ENCODE results near the gene VCPKMT.

VCPKMT gene

GRCh38 chr14:50116181-50116956 is at the start of gene VCPKMT:
TSS of gene VCPKMT (minus strand) at chr14:50116572. CDS start at chr14:50116552, 20 bp downstream.
- TF ChIP-seq POLR2AphosphoS5 (IDR thresholded peaks at IDR 0.05; ENCODE audit: borderline replicate concordance, low read depth, low read length) (peak; percentile 90), FOXP2 (optimal IDR thresholded peaks at IDR 0.05; ENCODE audit: control extremely low read depth, extremely low read length, insufficient read depth) (peak; percentile 97), EZH2 (IDR thresholded peaks at IDR 0.05) (no peak)
- H3K4me3 ChIP-seq = peak within 1 kb of the TSS; percentile 99
- peaks cover 40% of the 10 kb centered on the region for H3K36me3 ChIP-seq (ENCODE audit: insufficient read depth, low read length)
- DNase-seq (ENCODE audit: low read depth, low spot score) = peak; percentile 67
- peak within 1 kb of the TSS; percentile 96 for H3K27ac ChIP-seq
- H3K9me3 ChIP-seq (ENCODE audit: low read depth, low read length) = no peaks in the 10 kb centered on the region
- H3K9ac ChIP-seq (ENCODE audit: insufficient read length) = peak within 1 kb of the TSS; percentile 92

GRCh38 chr14:50156111-50156510 is 39.7 kb upstream of the VCPKMT start:
- Histone ChIP-seq H3K9me3 (ENCODE audit: low read depth, low read length) (no peaks in the 10 kb centered on the region), H3K36me3 (ENCODE audit: insufficient read depth, low read length) (peaks cover 22% of the 10 kb centered on the region), H3K9ac (ENCODE audit: insufficient read length) (no peak overlapping the region), H3K4me3 (no peak overlapping the region), H3K27ac (no peak overlapping the region)
- no peak for DNase-seq (ENCODE audit: low read depth, low spot score)
- TF ChIP-seq FOXP2 (optimal IDR thresholded peaks at IDR 0.05; ENCODE audit: control extremely low read depth, extremely low read length, insufficient read depth) (no peak), EZH2 (IDR thresholded peaks at IDR 0.05) (no peak), POLR2AphosphoS5 (IDR thresholded peaks at IDR 0.05; ENCODE audit: borderline replicate concordance, low read depth, low read length) (no peak)

- no peak for DNase-seq (ENCODE audit: low read depth, low spot score)
- Histone ChIP-seq H3K9ac (ENCODE audit: insufficient read length) (no peak overlapping the region), H3K27ac (no peak overlapping the region), H3K36me3 (ENCODE audit: insufficient read depth, low read length) (peaks cover 4% of the 10 kb centered on the region), H3K4me3 (no peak overlapping the region), H3K9me3 (ENCODE audit: low read depth, low read length) (no peaks in the 10 kb centered on the region)
- TF ChIP-seq POLR2AphosphoS5 (IDR thresholded peaks at IDR 0.05; ENCODE audit: borderline replicate concordance, low read depth, low read length) = no peak
- TF ChIP-seq FOXP2 (optimal IDR thresholded peaks at IDR 0.05; ENCODE audit: control extremely low read depth, extremely low read length, insufficient read depth) = no peak
- no peak for TF ChIP-seq EZH2 (IDR thresholded peaks at IDR 0.05)
These were observed 32.4 kb upstream of the VCPKMT start for GRCh38 chr14:50148799-50149198.

- H3K9me3 ChIP-seq (ENCODE audit: low read depth, low read length) = no peaks in the 10 kb centered on the region
- TF ChIP-seq POLR2AphosphoS5 (IDR thresholded peaks at IDR 0.05; ENCODE audit: borderline replicate concordance, low read depth, low read length) = no peak
- no peak for TF ChIP-seq EZH2 (IDR thresholded peaks at IDR 0.05)
- TF ChIP-seq FOXP2 (optimal IDR thresholded peaks at IDR 0.05; ENCODE audit: control extremely low read depth, extremely low read length, insufficient read depth) = no peak
- peak; percentile 61 for DNase-seq (ENCODE audit: low read depth, low spot score)
- no peak overlapping the region for H3K9ac ChIP-seq (ENCODE audit: insufficient read length)
- peak overlapping the region; percentile 5; the same call in 1 of the 2 replicates for H3K27ac ChIP-seq
- H3K4me3 ChIP-seq = peak overlapping the region; percentile 39; the same call in 1 of the 2 replicates
- no peaks in the 10 kb centered on the region; the same call in 1 of the 2 replicates for H3K36me3 ChIP-seq (ENCODE audit: insufficient read depth, low read length)
These were observed 22.8 kb upstream of the VCPKMT start for GRCh38 chr14:50139192-50139591.

- Histone ChIP-seq H3K27ac (no peak overlapping the region), H3K36me3 (ENCODE audit: insufficient read depth, low read length) (peaks cover 16% of the 10 kb centered on the region), H3K4me3 (no peak overlapping the region), H3K9me3 (ENCODE audit: low read depth, low read length) (no peaks in the 10 kb centered on the region), H3K9ac (ENCODE audit: insufficient read length) (no peak overlapping the region)
- TF ChIP-seq EZH2 (IDR thresholded peaks at IDR 0.05) (no peak), FOXP2 (optimal IDR thresholded peaks at IDR 0.05; ENCODE audit: control extremely low read depth, extremely low read length, insufficient read depth) (no peak), POLR2AphosphoS5 (IDR thresholded peaks at IDR 0.05; ENCODE audit: borderline replicate concordance, low read depth, low read length) (no peak)
- no peak for DNase-seq (ENCODE audit: low read depth, low spot score)
These were observed 11.4 kb upstream of the VCPKMT start for GRCh38 chr14:50127802-50128201.

GRCh38 chr14:50123062-50123461 is 6.7 kb upstream of the VCPKMT start:
- H3K9ac ChIP-seq (ENCODE audit: insufficient read length) = no peak overlapping the region
- H3K36me3 ChIP-seq (ENCODE audit: insufficient read depth, low read length) = peaks cover 2% of the 10 kb centered on the region
- H3K27ac ChIP-seq = no peak overlapping the region
- DNase-seq (ENCODE audit: low read depth, low spot score) = no peak
- TF ChIP-seq POLR2AphosphoS5 (IDR thresholded peaks at IDR 0.05; ENCODE audit: borderline replicate concordance, low read depth, low read length) (no peak), FOXP2 (optimal IDR thresholded peaks at IDR 0.05; ENCODE audit: control extremely low read depth, extremely low read length, insufficient read depth) (no peak), EZH2 (IDR thresholded peaks at IDR 0.05) (no peak)
- H3K4me3 ChIP-seq = no peak overlapping the region
- no peaks in the 10 kb centered on the region for H3K9me3 ChIP-seq (ENCODE audit: low read depth, low read length)

GRCh38 chr14:50122291-50122690 is 5.9 kb upstream of the VCPKMT start:
- TF ChIP-seq FOXP2 (optimal IDR thresholded peaks at IDR 0.05; ENCODE audit: control extremely low read depth, extremely low read length, insufficient read depth) (no peak), EZH2 (IDR thresholded peaks at IDR 0.05) (no peak), POLR2AphosphoS5 (IDR thresholded peaks at IDR 0.05; ENCODE audit: borderline replicate concordance, low read depth, low read length) (no peak)
- peaks cover 2% of the 10 kb centered on the region for H3K36me3 ChIP-seq (ENCODE audit: insufficient read depth, low read length)
- no peak overlapping the region for H3K27ac ChIP-seq
- H3K9me3 ChIP-seq (ENCODE audit: low read depth, low read length) = no peaks in the 10 kb centered on the region
- no peak overlapping the region for H3K4me3 ChIP-seq
- no peak for DNase-seq (ENCODE audit: low read depth, low spot score)
- no peak overlapping the region for H3K9ac ChIP-seq (ENCODE audit: insufficient read length)

- H3K4me3 ChIP-seq = no peak overlapping the region
- H3K9ac ChIP-seq (ENCODE audit: insufficient read length) = no peak overlapping the region
- H3K36me3 ChIP-seq (ENCODE audit: insufficient read depth, low read length) = peaks cover 2% of the 10 kb centered on the region
- no peak for TF ChIP-seq EZH2 (IDR thresholded peaks at IDR 0.05)
- no peak for TF ChIP-seq POLR2AphosphoS5 (IDR thresholded peaks at IDR 0.05; ENCODE audit: borderline replicate concordance, low read depth, low read length)
- no peak for TF ChIP-seq FOXP2 (optimal IDR thresholded peaks at IDR 0.05; ENCODE audit: control extremely low read depth, extremely low read length, insufficient read depth)
- H3K27ac ChIP-seq = no peak overlapping the region
- no peak for DNase-seq (ENCODE audit: low read depth, low spot score)
- H3K9me3 ChIP-seq (ENCODE audit: low read depth, low read length) = no peaks in the 10 kb centered on the region
These were observed 5.1 kb upstream of the VCPKMT start for GRCh38 chr14:50121486-50121885.
